HepG2 (cell line): ENCODE data around the gene PTTG1. TPM values are rescaled to one million over a fixed set of nuclear protein-coding genes. Genes with fewer than 3 reads are reported as not detected.

Experiments used
- ATAC-seq: fragments of 200-7000 bp; cut with Tn5 transposase; 3 replicates; pipeline ENCODE4 v1.9.1; 2020; ENCODE audit warnings: mild to moderate bottlenecking, moderate library complexity
- BruUV-seq: library from RNA; stranded (reverse); fragments of 400-500 nt; replicated peaks from 2 replicates; lab custom pipeline; 2021; lab: Mats Ljungman, UMichigan
- CTCF ChIA-PET: fragments of 300-600 bp; formaldehyde crosslinking; extraction: SDS; loops from one replicate; lab custom pipeline; 2021; ENCODE audit warnings: low total read pairs, inconsistent platforms, low intra/inter-chr PET ratio; lab: Yijun Ruan, JAX
- POLR2A ChIA-PET: fragments of 350-600 bp; sonication (Branson Sonifier 250); formaldehyde crosslinking; loops from one replicate; lab custom pipeline; 2020; ENCODE audit warnings: antibody characterized with exemption, inconsistent platforms; lab: Yijun Ruan, JAX
- DNase-seq: peaks from one replicate; pipeline ENCODE4 v3.0.0-alpha.2; 2015; ENCODE audit warnings: low spot score
- FAIRE-seq: peaks from 3 replicates; lab custom pipeline; 2011; peaks lifted over from hg19 to GRCh38; lab: Jason Lieb, UNC
- H2AFZ ChIP-seq: one replicate; pipeline ENCODE4 v1.6.1; 2011; ENCODE audit warnings: low read length, inconsistent platforms
- H3K27ac ChIP-seq: fragments of 300-600 bp; 3 replicates; pipeline ENCODE4 v1.8.0; 2011; ENCODE audit warnings: mixed run types, mild to moderate bottlenecking, mixed read lengths, low read length, inconsistent platforms; ENCODE audit not compliant: insufficient read depth; ENCODE audit errors: extremely low read length
- H3K27me3 ChIP-seq, 2 experiments: fragments of 200-600 bp in 1 of 2; 2 replicates in 1 of 2; 3 replicates in 1 of 2; pipeline versions ENCODE4 v1.6.0 to v1.8.0; 2011; ENCODE audit warnings: low read length in 2 of 2, mild to moderate bottlenecking in 2 of 2, moderate library complexity in 2 of 2, inconsistent platforms in 1 of 2; ENCODE audit not compliant: insufficient read depth in 2 of 2, control insufficient read depth in 1 of 2
- H3K36me3 ChIP-seq, 2 experiments: fragments of 200-600 bp in 1 of 2; replicated peaks in 1 of 2; 2 replicates in 1 of 2; 3 replicates in 1 of 2; pipeline versions ENCODE4 v1.5.1 to v1.8.0; 2011; ENCODE audit warnings: low read length in 2 of 2, inconsistent platforms in 1 of 2; ENCODE audit not compliant: insufficient read depth in 2 of 2, control insufficient read depth in 1 of 2
- H3K4me1 ChIP-seq: 2 replicates; pipeline ENCODE4 v1.5.1; 2012; ENCODE audit warnings: low read length, inconsistent platforms; ENCODE audit not compliant: insufficient read depth
- H3K4me2 ChIP-seq: 2 replicates; pipeline ENCODE4 v1.6.0; 2011; ENCODE audit warnings: low read depth, low read length, inconsistent platforms
- H3K4me3 ChIP-seq, 3 experiments: fragments of 200-600 bp in 1 of 3; sonication (generic), shearing (Covaris generic) in 1 of 3; replicated peaks in 1 of 3; 2 replicates each; pipeline ENCODE4 v1.5.1; 2011 to 2016; ENCODE audit warnings: low read length in 3 of 3, inconsistent platforms in 2 of 3, low read depth in 2 of 3, mild to moderate bottlenecking in 2 of 3, control low read depth in 1 of 3, mixed read lengths in 1 of 3; ENCODE audit not compliant: insufficient read depth in 1 of 3
- H3K79me2 ChIP-seq: one replicate; pipeline ENCODE4 v1.6.1; 2011; ENCODE audit warnings: low read length, inconsistent platforms; ENCODE audit not compliant: insufficient read depth
- H3K9ac ChIP-seq: 2 replicates; pipeline ENCODE4 v1.6.0; 2011; ENCODE audit warnings: mild to moderate bottlenecking, low read depth, low read length, inconsistent platforms; ENCODE audit not compliant: insufficient read depth
- H3K9me3 ChIP-seq: 2 replicates; pipeline ENCODE4 v1.5.1; 2012; ENCODE audit warnings: mild to moderate bottlenecking, low read length
- H4K20me1 ChIP-seq: 2 replicates; pipeline ENCODE4 v1.6.0; 2011; ENCODE audit warnings: inconsistent platforms, mild to moderate bottlenecking, low read length, moderate library complexity; ENCODE audit not compliant: insufficient read depth
- AKAP8 ChIP-seq: sonication (generic); formaldehyde crosslinking; IDR thresholded peaks from 2 replicates; pipeline ENCODE4 v1.5.1; 2020; ENCODE audit warnings: mild to moderate bottlenecking, missing genetic modification reagents
- CBX5 ChIP-seq: sonication (generic); formaldehyde crosslinking; IDR thresholded peaks from 2 replicates; pipeline ENCODE4 v1.4.0; 2020; ENCODE audit warnings: missing genetic modification reagents, borderline replicate concordance
- DZIP1 ChIP-seq: sonication (generic); formaldehyde crosslinking; IDR thresholded peaks from 2 replicates; pipeline ENCODE4 v1.5.0; 2020; ENCODE audit warnings: mild to moderate bottlenecking, missing genetic modification reagents
- FOXO1 ChIP-seq: sonication (generic); formaldehyde crosslinking; IDR thresholded peaks from 2 replicates; pipeline ENCODE4 v1.4.0; 2020; ENCODE audit warnings: missing genetic modification reagents
- HBP1 ChIP-seq: IDR thresholded peaks from 2 replicates; pipeline ENCODE4 v1.6.1; 2016; ENCODE audit warnings: low read depth, control low read depth
- HES4 ChIP-seq: sonication (generic); formaldehyde crosslinking; IDR thresholded peaks from 2 replicates; pipeline ENCODE4 v1.9.0; 2021; ENCODE audit warnings: mild to moderate bottlenecking, missing genetic modification reagents, borderline replicate concordance
- HMG20A ChIP-seq: IDR thresholded peaks from 2 replicates; pipeline ENCODE4 v1.6.1; 2016; ENCODE audit warnings: borderline replicate concordance
- NFKBIZ ChIP-seq: IDR thresholded peaks from 2 replicates; pipeline ENCODE4 v1.6.1; 2018; ENCODE audit warnings: missing genetic modification reagents, missing compliant biosample characterization
- SKI ChIP-seq: fragments of 450-650 bp; IDR thresholded peaks from one replicate; pipeline ENCODE4 v1.6.1; 2018; ENCODE audit warnings: mild to moderate bottlenecking; ENCODE audit not compliant: partially characterized antibody
- SMYD3 ChIP-seq: sonication (generic); formaldehyde crosslinking; IDR thresholded peaks from 2 replicates; pipeline ENCODE4 v1.8.1; 2023; ENCODE audit warnings: mild to moderate bottlenecking, missing genetic modification reagents
- SOX5 ChIP-seq: IDR thresholded peaks from 2 replicates; pipeline ENCODE4 v1.6.1; 2016; ENCODE audit warnings: borderline replicate concordance
- TCF7L2 ChIP-seq: IDR thresholded peaks from 2 replicates; pipeline ENCODE4 v1.6.1; 2011; ENCODE audit warnings: mild to moderate bottlenecking, low read depth, low read length, moderate library complexity
- YEATS2 ChIP-seq: sonication (generic); formaldehyde crosslinking; IDR thresholded peaks from 2 replicates; pipeline ENCODE4 v1.4.0; 2020; ENCODE audit warnings: missing genetic modification reagents, borderline replicate concordance
- ZBTB1 ChIP-seq: sonication (generic); formaldehyde crosslinking; IDR thresholded peaks from 2 replicates; pipeline ENCODE4 v1.4.0; 2020; ENCODE audit warnings: missing genetic modification reagents, borderline replicate concordance
- ZBTB20 ChIP-seq: sonication (generic); formaldehyde crosslinking; IDR thresholded peaks from 2 replicates; pipeline ENCODE4 v1.8.1; 2023; ENCODE audit warnings: missing genetic modification reagents, low read depth, mild to moderate bottlenecking, borderline replicate concordance
- ZNF432 ChIP-seq: sonication (generic); formaldehyde crosslinking; IDR thresholded peaks from 2 replicates; pipeline ENCODE4 v1.5.0; 2020; ENCODE audit warnings: missing genetic modification reagents, mild to moderate bottlenecking, borderline replicate concordance
- ZNF547 ChIP-seq: sonication (generic); formaldehyde crosslinking; IDR thresholded peaks from 2 replicates; pipeline ENCODE4 v1.5.1; 2020; ENCODE audit warnings: mild to moderate bottlenecking, missing genetic modification reagents
- ZNF660 ChIP-seq: sonication (generic); formaldehyde crosslinking; IDR thresholded peaks from 2 replicates; pipeline ENCODE4 v1.5.1; 2020; ENCODE audit warnings: mild to moderate bottlenecking, low read depth, missing genetic modification reagents, borderline replicate concordance
- ZNF781 ChIP-seq: sonication (generic); formaldehyde crosslinking; IDR thresholded peaks from 2 replicates; pipeline ENCODE4 v1.5.1; 2020; ENCODE audit warnings: borderline replicate concordance, mild to moderate bottlenecking, missing genetic modification reagents; ENCODE audit errors: not compliant biosample characterization
- ZNF816 ChIP-seq: sonication (generic); formaldehyde crosslinking; IDR thresholded peaks from 2 replicates; pipeline ENCODE4 v1.8.0; 2022; ENCODE audit warnings: missing genetic modification reagents, mild to moderate bottlenecking, borderline replicate concordance
- WGBS: methylation state at CpG from one replicate; pipeline ENCODE4 v1.1.6; 2017; ENCODE audit warnings: low lambda C conversion rate; 5-methylcytosine and 5-hydroxymethylcytosine counted together
- in situ Hi-C: cut with HindIII; loops from 2 replicates; pipeline ENCODE4 v1.10.0; 2017; ENCODE audit warnings: low pct_unique_long_range_greater_than_20kb; ENCODE audit not compliant: extremely low pct_ligation_motif_present
- intact Hi-C: fragments of 100-400 bp; cut with micrococcal nuclease; formaldehyde crosslinking; loops from one replicate; pipeline ENCODE4 v1.10.0; 2022; ENCODE audit not compliant: unreplicated experiment
- polyA plus RNA-seq, 8 experiments: library from polyadenylated mRNA; depleted of rRNA in 3 of 8; stranded (reverse) in 7 of 8; unstranded in 1 of 8; fragments of >200 nt; fragmentation: Illumina TruSeq in 4 of 8; extraction: Trizol in 4 of 8; gene quantifications; 2 replicates each; pipeline versions ENCODE4 v1.2.1 to v1.2.3, GENCODE V29; 2011 to 2016; ENCODE audit warnings: low read depth in 4 of 8, missing spikeins in 1 of 8, mixed read lengths in 1 of 8; ENCODE audit not compliant: insufficient read depth in 1 of 8
- total RNA-seq, 5 experiments: library from RNA; depleted of rRNA; stranded (reverse); fragments of >200 nt; fragmentation: Illumina TruSeq; extraction: Trizol; gene quantifications; 2 replicates each; pipeline ENCODE4 v1.2.3, GENCODE V29; 2016; ENCODE audit warnings: low read depth in 1 of 5

PTTG1 gene
- total and polyA plus RNA-seq, 2 of the 13 experiments (the other 11 are each of a cell fraction or from before 2014, with no cell fraction given): 102 to 161 TPM

- Histone ChIP-seq H2AFZ (no peak overlapping the region), H3K79me2 (peaks cover 50% of the 10 kb centered on the region), H3K4me1 (peaks cover 85% of the 10 kb centered on the region), H3K4me2 (peak overlapping the region; percentile 80), H3K27ac (peak overlapping the region; percentile 89), H3K9ac (peak overlapping the region; percentile 75), H3K36me3 (no peaks in the 10 kb centered on the region), H3K9me3 (no peaks in the 10 kb centered on the region), H3K4me3 (peak overlapping the region; percentile 75 to 85 (median 81)), H3K27me3 (no peaks in the 10 kb centered on the region; a peak in 1 of 5 replicates), H4K20me1 (no peaks in the 10 kb centered on the region)
- DNase-seq (peak; percentile 97), ATAC-seq (peak; percentile 96), FAIRE-seq (peak; percentile 93)
- under 1% methylated on average over 21 of the region's 29 CpGs for WGBS
- intact Hi-C loops (loop anchor here (1.0 to 10.0 kb wide), 5 partner anchors 9 to 417 kb away; partner anchors contain the start of gene PTTG1), in situ Hi-C loops (no loop called here)
- TSS peak; percentile 50 for BruUV-seq
- ChIA-PET CTCF (interaction anchor here (1.4 kb wide), 1 partner anchor 30 kb away, joined by 4 read pairs; no protein-coding TSS in a partner anchor), POLR2A (interaction anchor here (0.7 to 2.4 kb wide), 13 partner anchors 9 to 423 kb away, joined by 3 to 98 read pairs (median 7); partner anchors contain the start of genes FAM200C, PTTG1 and SLU7)
- TF ChIP-seq CBX5: peak; percentile 48; the same call in 1 of the 2 replicates
- TF ChIP-seq ZNF660 (CRISPR knock-in tag): no peak
- TF ChIP-seq DZIP1: peak; percentile 79; the same call in 1 of the 2 replicates
- no peak for TF ChIP-seq TCF7L2
- TF ChIP-seq ZBTB20 (CRISPR knock-in tag): peak; percentile 16; the same call in 1 of the 2 replicates
- TF ChIP-seq ZNF432 (CRISPR knock-in tag): no peak
- peak; percentile 74 for TF ChIP-seq ZNF781 (CRISPR knock-in tag)
- 0 out of 2 replicates have a peak, but pooled peaks have one; percentile 55 for TF ChIP-seq FOXO1 (CRISPR knock-in tag)
- no peak for TF ChIP-seq ZBTB1
- TF ChIP-seq NFKBIZ (CRISPR knock-in tag): peak; percentile 98
- TF ChIP-seq AKAP8 (CRISPR knock-in tag): peak; percentile 75
- no peak; the same call in 1 of the 2 replicates for TF ChIP-seq HBP1 (CRISPR knock-in tag)
- TF ChIP-seq HES4 (CRISPR knock-in tag): no peak
- no peak for TF ChIP-seq SKI
- 0 out of 2 replicates have a peak, but pooled peaks have one; percentile 35 for TF ChIP-seq ZNF816 (CRISPR knock-in tag)
- peak; percentile 26; the same call in 1 of the 2 replicates for TF ChIP-seq YEATS2 (CRISPR knock-in tag)
- peak; percentile 80; the same call in 1 of the 2 replicates for TF ChIP-seq ZNF547 (CRISPR knock-in tag)
- 0 out of 2 replicates have a peak, but pooled peaks have one; percentile 9 for TF ChIP-seq SMYD3 (CRISPR knock-in tag)
- peak; percentile 81; the same call in 1 of the 2 replicates for TF ChIP-seq HMG20A (CRISPR knock-in tag)
- peak; percentile 95 for TF ChIP-seq SOX5 (CRISPR knock-in tag)
These were observed 46.1 kb downstream of the PTTG1 start for GRCh38 chr5:160467555-160468362.
